Right cardiac atrium (tissue), 5 donors: ENCODE results near the gene TSPAN3. TPM values are rescaled to one million over a fixed set of nuclear protein-coding genes. Genes with fewer than 3 reads are reported as not detected.

Source experiments
- ATAC-seq, 2 donors: fragments of 200-7000 bp; cut with Tn5 transposase; one replicate each; pipeline versions ENCODE4 v1.8.0 to v1.9.1; 2020; ENCODE audit warnings: moderate library complexity in 2 of 2, mild to moderate bottlenecking in 1 of 2
- DNase-seq, 3 donors: peaks; one replicate each; pipeline ENCODE4 v3.0.0-alpha.2; 2020
- H3K27ac ChIP-seq: one replicate; pipeline ENCODE4 v1.5.1; 2013; ENCODE audit warnings: mild to moderate bottlenecking, low read length, control low read depth, moderate library complexity
- H3K27me3 ChIP-seq: one replicate; pipeline ENCODE4 v1.6.1; 2013; ENCODE audit not compliant: control insufficient read depth, insufficient read depth
- H3K4me1 ChIP-seq: one replicate; pipeline ENCODE4 v1.6.1; 2013; ENCODE audit warnings: low read length; ENCODE audit not compliant: control insufficient read depth, insufficient read depth
- H3K4me3 ChIP-seq: one replicate; pipeline ENCODE4 v1.5.1; 2013; ENCODE audit warnings: low read length, control low read depth
- H3K9me3 ChIP-seq: one replicate; pipeline ENCODE4 v1.6.1; 2013; ENCODE audit warnings: low read length; ENCODE audit not compliant: control insufficient read depth
- WGBS: extraction: QIAGEN DNeasy Blood & Tissue Kit; methylation state at CpG from one replicate; pipeline ENCODE4 v1.1.7; 2013; 5-methylcytosine and 5-hydroxymethylcytosine counted together
- intact Hi-C, 4 donors: fragments of 100-400 bp; cut with DNase I; formaldehyde crosslinking; loops; one replicate each; pipeline versions ENCODE4 v1.11.0 to v1.14.0; 2022 to 2023
- polyA plus RNA-seq: library from polyadenylated mRNA; stranded (reverse); fragments of 200-250 nt; gene quantifications from one replicate; pipeline ENCODE4 v1.2.3, GENCODE V29; 2013
- total RNA-seq, 4 donors: library from RNA; stranded (reverse); fragmentation: NEBNext Ultra II Directional; extraction: Animal tissue kit (Norgen Biotek cat#: 25700); gene quantifications; one replicate each; pipeline ENCODE4 v1.2.1, GENCODE V29; 2021
- donor health status: healthy with polysubstance abuse.
- donor health status: DM: no; HTN: yes; CAD: no.
- donor health status: DM: no; HTN: no; CAD: no.
- donor health status: DM: no; HTN: yes; CAD: no; lungs with severe emphysema.
- donor health status: DM: yes; HTN: yes; CAD: no.

The TSPAN3 gene
- total and polyA plus RNA-seq, 5 donors = 124 to 135 (median 128) TPM

GRCh38 chr15:77020348-77021087, 50.4 kb downstream of the TSPAN3 start:
- WGBS = 88% methylated on average over 6 of the region's 6 CpGs
- Histone ChIP-seq H3K27ac (no peak overlapping the region), H3K27me3 (no peaks in the 10 kb centered on the region), H3K4me1 (no peaks in the 10 kb centered on the region), H3K9me3 (no peaks in the 10 kb centered on the region), H3K4me3 (no peak overlapping the region)
- DNase-seq (peak in 2 of 3 donors; percentile 16 to 38), ATAC-seq (no peak)
- intact Hi-C loops = loop anchor here in 1 of 4 donors (10.0 kb wide), 1 partner anchor 524 kb away; no protein-coding TSS in a partner anchor

GRCh38 chr15:77019521-77020331, 51.2 kb downstream of the TSPAN3 start:
- H3K27ac ChIP-seq = no peak overlapping the region
- no peaks in the 10 kb centered on the region for H3K27me3 ChIP-seq
- WGBS = 76% methylated on average over 12 of the region's 12 CpGs
- ATAC-seq (no peak), DNase-seq (peak in 2 of 3 donors; percentile 28 to 48)
- intact Hi-C loops = loop anchor here in 1 of 4 donors (10.0 kb wide), 1 partner anchor 525 kb away; no protein-coding TSS in a partner anchor
- no peaks in the 10 kb centered on the region for H3K9me3 ChIP-seq
- H3K4me1 ChIP-seq = no peaks in the 10 kb centered on the region
- H3K4me3 ChIP-seq = no peak overlapping the region

GRCh38 chr15:77018796-77019505, 52.0 kb downstream of the TSPAN3 start:
- intact Hi-C loops = no loop called here
- H3K4me1 ChIP-seq = no peaks in the 10 kb centered on the region
- H3K4me3 ChIP-seq = no peak overlapping the region
- H3K27me3 ChIP-seq = no peaks in the 10 kb centered on the region
- WGBS = 86% methylated on average over 11 of the region's 11 CpGs
- no peak overlapping the region for H3K27ac ChIP-seq
- no peaks in the 10 kb centered on the region for H3K9me3 ChIP-seq
- DNase-seq = peak in 2 of 3 donors; percentile 22 to 37
- no peak for ATAC-seq

- H3K4me1 ChIP-seq = no peaks in the 10 kb centered on the region
- H3K4me3 ChIP-seq = no peak overlapping the region
- H3K27ac ChIP-seq = no peak overlapping the region
- WGBS = 90% methylated on average over 20 of the region's 20 CpGs
- no peaks in the 10 kb centered on the region for H3K9me3 ChIP-seq
- intact Hi-C loops = no loop called here
- DNase-seq (peak in 2 of 3 donors; percentile 16 to 39), ATAC-seq (no peak)
- no peaks in the 10 kb centered on the region for H3K27me3 ChIP-seq
Measured at GRCh38 chr15:77017761-77018720, 52.9 kb downstream of the TSPAN3 start.

GRCh38 chr15:77017091-77017660, 53.7 kb downstream of the TSPAN3 start:
- H3K27me3 ChIP-seq = no peaks in the 10 kb centered on the region
- no peak overlapping the region for H3K4me3 ChIP-seq
- no peaks in the 10 kb centered on the region for H3K4me1 ChIP-seq
- intact Hi-C loops = no loop called here
- DNase-seq (peak in 2 of 3 donors; percentile 11 to 47), ATAC-seq (no peak)
- H3K27ac ChIP-seq = no peak overlapping the region
- 88% methylated on average over 7 of the region's 7 CpGs for WGBS
- H3K9me3 ChIP-seq = no peaks in the 10 kb centered on the region

GRCh38 chr15:77016321-77016695, 54.6 kb downstream of the TSPAN3 start:
- intact Hi-C loops = no loop called here
- DNase-seq = peak in 2 of 3 donors; percentile 1 to 9
- H3K4me1 ChIP-seq = no peaks in the 10 kb centered on the region
- WGBS = 95% methylated on average over 3 of the region's 3 CpGs
- H3K27ac ChIP-seq = no peak overlapping the region
- H3K4me3 ChIP-seq = no peak overlapping the region
- ATAC-seq = no peak
- H3K27me3 ChIP-seq = no peaks in the 10 kb centered on the region
- no peaks in the 10 kb centered on the region for H3K9me3 ChIP-seq

GRCh38 chr15:77015646-77016320, 55.1 kb downstream of the TSPAN3 start:
- ATAC-seq (peak in 1 of 2 donors; percentile 19), DNase-seq (peak in 2 of 3 donors; percentile 56 to 61)
- WGBS = 47% methylated on average over 21 of the region's 21 CpGs
- H3K4me3 ChIP-seq = no peak overlapping the region
- intact Hi-C loops = no loop called here
- no peaks in the 10 kb centered on the region for H3K9me3 ChIP-seq
- no peaks in the 10 kb centered on the region for H3K27me3 ChIP-seq
- no peaks in the 10 kb centered on the region for H3K4me1 ChIP-seq
- H3K27ac ChIP-seq = no peak overlapping the region

GRCh38 chr15:77014132-77015081, 56.5 kb downstream of the TSPAN3 start:
- ATAC-seq = peak in 1 of 2 donors; percentile 42
- 83% methylated on average over 23 of the region's 23 CpGs for WGBS

GRCh38 chr15:77013776-77014131, 57.2 kb downstream of the TSPAN3 start:
- intact Hi-C loops = no loop called here
- DNase-seq (peak in 2 of 3 donors; percentile 59 to 60), ATAC-seq (no peak)
- no peak overlapping the region for H3K27ac ChIP-seq
- H3K4me3 ChIP-seq = no peak overlapping the region
- no peaks in the 10 kb centered on the region for H3K4me1 ChIP-seq
- no peaks in the 10 kb centered on the region for H3K27me3 ChIP-seq
- no peaks in the 10 kb centered on the region for H3K9me3 ChIP-seq
- WGBS = 74% methylated on average over 6 of the region's 6 CpGs

More at GRCh38 chr15:77014132-77015081, 56.5 kb downstream of the TSPAN3 start:
- H3K9me3 ChIP-seq = no peaks in the 10 kb centered on the region
- intact Hi-C loops = no loop called here
- H3K4me3 ChIP-seq = no peak overlapping the region
- no peaks in the 10 kb centered on the region for H3K27me3 ChIP-seq
- H3K4me1 ChIP-seq = no peaks in the 10 kb centered on the region
- DNase-seq = peak in 2 of 3 donors; percentile 54 to 74
- H3K27ac ChIP-seq = no peak overlapping the region
